Adipocyte (in vitro differentiated cells): Measurements from ENCODE around the gene SOSTDC1.
A peak's percentile ranks its signal among the peaks of the same experiment; 100 is the strongest.
"Not testable (repeated sequence)": the region's sequence is repeated elsewhere in the genome, so short reads cannot be mapped to it uniquely, and the experiment has no call there.

Source experiments
- DNase-seq: peaks from one replicate; pipeline ENCODE4 v3.0.0-alpha.2; 2015; ENCODE audit warnings: low read depth
- H3K27me3 ChIP-seq: replicated peaks from 2 replicates; pipeline ENCODE4 v1.7.0; 2013; ENCODE audit warnings: mild to moderate bottlenecking, low read length, moderate library complexity; ENCODE audit not compliant: control insufficient read depth, insufficient read depth
- H3K36me3 ChIP-seq: 2 replicates; pipeline ENCODE4 v1.7.0; 2013; ENCODE audit warnings: low read length, mild to moderate bottlenecking, moderate library complexity; ENCODE audit not compliant: control insufficient read depth, insufficient read depth, severe bottlenecking
- H3K4me1 ChIP-seq: 2 replicates; pipeline ENCODE4 v1.7.0; 2013; ENCODE audit warnings: mild to moderate bottlenecking, low read length, moderate library complexity; ENCODE audit not compliant: control insufficient read depth, insufficient read depth
- H3K4me3 ChIP-seq: 2 replicates; pipeline ENCODE4 v1.7.0; 2013; ENCODE audit warnings: mild to moderate bottlenecking, low read length, moderate library complexity
- H3K9ac ChIP-seq: 2 replicates; pipeline ENCODE4 v1.7.0; 2013; ENCODE audit warnings: mild to moderate bottlenecking, low read length, moderate library complexity
- H3K9me3 ChIP-seq: 2 replicates; pipeline ENCODE4 v1.7.0; 2013; ENCODE audit warnings: mild to moderate bottlenecking, low read length, moderate library complexity; ENCODE audit not compliant: control insufficient read depth

Gene SOSTDC1

GRCh38 chr7:16465469-16466361, at the start of gene SOSTDC1:
Gene SOSTDC1, minus strand, starts transcription at chr7:16465738. Its CDS starts 70 bp downstream, at chr7:16465668.
- no peaks in the 10 kb centered on the region for H3K9me3 ChIP-seq
- H3K9ac ChIP-seq: no peak within 1 kb of the TSS
- H3K4me3 ChIP-seq: peak within 1 kb of the TSS; percentile 58
- peak; percentile 38 for DNase-seq
- H3K4me1 ChIP-seq: peaks cover 4% of the 10 kb centered on the region
- peaks cover 11% of the 10 kb centered on the region for H3K27me3 ChIP-seq
- no peaks in the 10 kb centered on the region for H3K36me3 ChIP-seq

- no peaks in the 10 kb centered on the region for H3K27me3 ChIP-seq
- no peak overlapping the region for H3K9ac ChIP-seq
- DNase-seq: no peak
- H3K4me1 ChIP-seq: no peaks in the 10 kb centered on the region
- H3K9me3 ChIP-seq: no peaks in the 10 kb centered on the region
- H3K4me3 ChIP-seq: no peak overlapping the region
- H3K36me3 ChIP-seq: no peaks in the 10 kb centered on the region
Measured at GRCh38 chr7:16514729-16515128, 49.2 kb upstream of the SOSTDC1 start.

GRCh38 chr7:16514271-16514670, 48.7 kb upstream of the SOSTDC1 start:
- H3K36me3 ChIP-seq: no peaks in the 10 kb centered on the region
- no peak overlapping the region for H3K4me3 ChIP-seq
- no peaks in the 10 kb centered on the region for H3K27me3 ChIP-seq
- H3K9ac ChIP-seq: no peak overlapping the region
- H3K4me1 ChIP-seq: no peaks in the 10 kb centered on the region
- no peaks in the 10 kb centered on the region for H3K9me3 ChIP-seq
- DNase-seq: no peak

GRCh38 chr7:16512097-16512496, 46.6 kb upstream of the SOSTDC1 start:
- Histone ChIP-seq H3K36me3 (no peaks in the 10 kb centered on the region), H3K9ac (no peak overlapping the region), H3K9me3 (no peaks in the 10 kb centered on the region), H3K4me3 (no peak overlapping the region), H3K4me1 (no peaks in the 10 kb centered on the region), H3K27me3 (no peaks in the 10 kb centered on the region)
- no peak for DNase-seq

GRCh38 chr7:16511314-16511713, 45.8 kb upstream of the SOSTDC1 start:
- Histone ChIP-seq H3K4me1 (no peaks in the 10 kb centered on the region), H3K9me3 (no peaks in the 10 kb centered on the region), H3K27me3 (no peaks in the 10 kb centered on the region), H3K4me3 (no peak overlapping the region), H3K36me3 (no peaks in the 10 kb centered on the region), H3K9ac (no peak overlapping the region)
- no peak for DNase-seq

- Histone ChIP-seq H3K9me3 (no peaks in the 10 kb centered on the region), H3K9ac (no peak overlapping the region), H3K4me3 (no peak overlapping the region), H3K4me1 (no peaks in the 10 kb centered on the region), H3K36me3 (no peaks in the 10 kb centered on the region), H3K27me3 (no peaks in the 10 kb centered on the region)
- DNase-seq: no peak
Measured at GRCh38 chr7:16509829-16510228, 44.3 kb upstream of the SOSTDC1 start.

- not testable (repeated sequence) for H3K36me3 ChIP-seq, H3K9ac ChIP-seq, H3K4me1 ChIP-seq, H3K9me3 ChIP-seq, H3K4me3 ChIP-seq, H3K27me3 ChIP-seq, DNase-seq
Measured at GRCh38 chr7:16506422-16506821, 40.9 kb upstream of the SOSTDC1 start.

GRCh38 chr7:16504019-16504418, 38.5 kb upstream of the SOSTDC1 start:
- no peaks in the 10 kb centered on the region for H3K4me1 ChIP-seq
- no peaks in the 10 kb centered on the region for H3K36me3 ChIP-seq
- H3K9ac ChIP-seq: no peak overlapping the region
- H3K4me3 ChIP-seq: no peak overlapping the region
- DNase-seq: no peak
- no peaks in the 10 kb centered on the region for H3K27me3 ChIP-seq
- no peaks in the 10 kb centered on the region for H3K9me3 ChIP-seq

- no peak overlapping the region for H3K4me3 ChIP-seq
- no peak for DNase-seq
- no peaks in the 10 kb centered on the region for H3K27me3 ChIP-seq
- H3K4me1 ChIP-seq: no peaks in the 10 kb centered on the region
- H3K9ac ChIP-seq: no peak overlapping the region
- no peaks in the 10 kb centered on the region for H3K36me3 ChIP-seq
- H3K9me3 ChIP-seq: no peaks in the 10 kb centered on the region
Measured at GRCh38 chr7:16502303-16502702, 36.8 kb upstream of the SOSTDC1 start.

- Histone ChIP-seq H3K9ac (no peak overlapping the region), H3K4me1 (no peaks in the 10 kb centered on the region), H3K36me3 (no peaks in the 10 kb centered on the region), H3K9me3 (no peaks in the 10 kb centered on the region), H3K4me3 (no peak overlapping the region), H3K27me3 (no peaks in the 10 kb centered on the region)
- no peak for DNase-seq
Measured at GRCh38 chr7:16498122-16498521, 32.6 kb upstream of the SOSTDC1 start.

GRCh38 chr7:16494955-16495719, 29.6 kb upstream of the SOSTDC1 start:
- Histone ChIP-seq H3K4me1 (no peaks in the 10 kb centered on the region), H3K27me3 (no peaks in the 10 kb centered on the region), H3K9me3 (no peaks in the 10 kb centered on the region), H3K4me3 (no peak overlapping the region), H3K9ac (no peak overlapping the region), H3K36me3 (no peaks in the 10 kb centered on the region)
- no peak for DNase-seq
